ENCODE data around the gene LDLRAD4.

DNA sequence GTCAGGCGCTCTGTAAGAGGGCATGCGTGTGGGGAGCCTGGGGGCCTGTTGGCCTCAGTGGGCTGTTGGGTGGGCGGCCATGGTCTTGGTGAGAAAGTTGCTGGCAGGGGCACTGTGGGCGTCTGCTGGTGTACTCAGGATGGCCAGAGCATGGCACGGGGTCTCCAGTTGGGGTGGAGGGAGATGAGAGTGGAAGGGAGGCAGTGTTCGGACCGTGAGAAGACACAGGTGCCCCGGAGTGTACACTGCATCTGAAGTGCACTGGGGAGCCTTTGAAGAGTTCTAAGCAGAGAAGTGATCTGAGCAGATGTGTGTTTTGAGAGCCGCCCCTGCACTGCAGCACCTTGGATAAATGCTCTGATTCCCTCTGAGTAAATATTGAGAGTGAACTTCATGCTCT lies 150.8 kb downstream of the LDLRAD4 start:
- no peak for TF ChIP-seq TAF1 (IDR thresholded peaks at IDR 0.05; ENCODE audit: low read depth)
- no peak for TF ChIP-seq USF1 (IDR thresholded peaks at IDR 0.05)
- TF ChIP-seq, protein P1, sequence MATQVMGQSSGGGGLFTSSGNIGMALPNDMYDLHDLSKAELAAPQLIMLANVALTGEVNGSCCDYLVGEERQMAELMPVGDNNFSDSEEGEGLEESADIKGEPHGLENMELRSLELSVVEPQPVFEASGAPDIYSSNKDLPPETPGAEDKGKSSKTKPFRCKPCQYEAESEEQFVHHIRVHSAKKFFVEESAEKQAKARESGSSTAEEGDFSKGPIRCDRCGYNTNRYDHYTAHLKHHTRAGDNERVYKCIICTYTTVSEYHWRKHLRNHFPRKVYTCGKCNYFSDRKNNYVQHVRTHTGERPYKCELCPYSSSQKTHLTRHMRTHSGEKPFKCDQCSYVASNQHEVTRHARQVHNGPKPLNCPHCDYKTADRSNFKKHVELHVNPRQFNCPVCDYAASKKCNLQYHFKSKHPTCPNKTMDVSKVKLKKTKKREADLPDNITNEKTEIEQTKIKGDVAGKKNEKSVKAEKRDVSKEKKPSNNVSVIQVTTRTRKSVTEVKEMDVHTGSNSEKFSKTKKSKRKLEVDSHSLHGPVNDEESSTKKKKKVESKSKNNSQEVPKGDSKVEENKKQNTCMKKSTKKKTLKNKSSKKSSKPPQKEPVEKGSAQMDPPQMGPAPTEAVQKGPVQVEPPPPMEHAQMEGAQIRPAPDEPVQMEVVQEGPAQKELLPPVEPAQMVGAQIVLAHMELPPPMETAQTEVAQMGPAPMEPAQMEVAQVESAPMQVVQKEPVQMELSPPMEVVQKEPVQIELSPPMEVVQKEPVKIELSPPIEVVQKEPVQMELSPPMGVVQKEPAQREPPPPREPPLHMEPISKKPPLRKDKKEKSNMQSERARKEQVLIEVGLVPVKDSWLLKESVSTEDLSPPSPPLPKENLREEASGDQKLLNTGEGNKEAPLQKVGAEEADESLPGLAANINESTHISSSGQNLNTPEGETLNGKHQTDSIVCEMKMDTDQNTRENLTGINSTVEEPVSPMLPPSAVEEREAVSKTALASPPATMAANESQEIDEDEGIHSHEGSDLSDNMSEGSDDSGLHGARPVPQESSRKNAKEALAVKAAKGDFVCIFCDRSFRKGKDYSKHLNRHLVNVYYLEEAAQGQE (IDR thresholded peaks at IDR 0.05; ENCODE audit: low read depth) = no peak
- no peak for TF ChIP-seq EGR1 (IDR thresholded peaks at IDR 0.05)
- no peak for TF ChIP-seq MAX (IDR thresholded peaks at IDR 0.05)
- no peak for TF ChIP-seq EP300 (IDR thresholded peaks at IDR 0.05; ENCODE audit: borderline replicate concordance)
- no peak for TF ChIP-seq FOXM1 (IDR thresholded peaks at IDR 0.05; ENCODE audit: borderline replicate concordance, low read depth)
- TF ChIP-seq TCF12 (IDR thresholded peaks at IDR 0.05; ENCODE audit: low read depth) = no peak
- TF ChIP-seq RAD21 (IDR thresholded peaks at IDR 0.05; ENCODE audit: low read depth) = no peak
- no peak for TF ChIP-seq TEAD4 (IDR thresholded peaks at IDR 0.05)
